ENCODE data around the gene SNRNP70.

The SNRNP70 gene

GRCh38 chr19:49064768-49065611 is 20.3 kb upstream of the SNRNP70 start, which contains the start of gene NTF4:
NTF4 (minus strand) TSS chr19:49064818; CDS start chr19:49061997, 2,821 bp downstream.
- peak; percentile 32 for DNase-seq (ENCODE audit: low read depth)

- DNase-seq (ENCODE audit: low read depth): no peak
Measured at GRCh38 chr19:49065905-49066512, 19.2 kb upstream of the SNRNP70 start.

- no peak for DNase-seq (ENCODE audit: low read depth)
Measured at GRCh38 chr19:49067554-49067953, 17.7 kb upstream of the SNRNP70 start.

GRCh38 chr19:49069026-49069425 is 16.2 kb upstream of the SNRNP70 start:
- DNase-seq (ENCODE audit: low read depth): no peak

- DNase-seq (ENCODE audit: low read depth): no peak
Measured at GRCh38 chr19:49070416-49070815, 14.8 kb upstream of the SNRNP70 start.

GRCh38 chr19:49071860-49072547 is 13.2 kb upstream of the SNRNP70 start:
- DNase-seq (ENCODE audit: low read depth): no peak

GRCh38 chr19:49073514-49074378 is 11.5 kb upstream of the SNRNP70 start:
- peak; percentile 46 for DNase-seq (ENCODE audit: low read depth)

- peak; percentile 70 for DNase-seq (ENCODE audit: low read depth)
Measured at GRCh38 chr19:49074869-49075268, 10.4 kb upstream of the SNRNP70 start.

- no peak for DNase-seq (ENCODE audit: low read depth)
Measured at GRCh38 chr19:49080392-49080791, 4.9 kb upstream of the SNRNP70 start.

GRCh38 chr19:49081273-49081672 is 4.0 kb upstream of the SNRNP70 start:
- DNase-seq (ENCODE audit: low read depth): no peak

- DNase-seq (ENCODE audit: low read depth): no peak
Measured at GRCh38 chr19:49084206-49085019, 838 bp upstream of the SNRNP70 start.

- no peak for DNase-seq (ENCODE audit: low read depth)
Measured at GRCh38 chr19:49085868-49086232, 599 bp downstream of the SNRNP70 start.

GRCh38 chr19:49086296-49086695 is 1.0 kb downstream of the SNRNP70 start:
- no peak for DNase-seq (ENCODE audit: low read depth)

- DNase-seq (ENCODE audit: low read depth): no peak
Measured at GRCh38 chr19:49091391-49092038, 6.3 kb downstream of the SNRNP70 start.

- no peak for DNase-seq (ENCODE audit: low read depth)
Measured at GRCh38 chr19:49092686-49093085, 7.4 kb downstream of the SNRNP70 start.

GRCh38 chr19:49094505-49095482 is 9.5 kb downstream of the SNRNP70 start:
- DNase-seq (ENCODE audit: low read depth): no peak

- DNase-seq (ENCODE audit: low read depth): peak; percentile 83
Measured at GRCh38 chr19:49097453-49098288, 12.4 kb downstream of the SNRNP70 start.

- no peak for DNase-seq (ENCODE audit: low read depth)
Measured at GRCh38 chr19:49098795-49099194, 13.5 kb downstream of the SNRNP70 start.
